ENCODE results near the gene GUCD1.

Gene GUCD1

GRCh38 chr22:24588381-24588756 lies 33.4 kb upstream of the GUCD1 start:
- no peak for DNase-seq (ENCODE audit: low read depth, low spot score)
- no peaks in the 10 kb centered on the region for H3K9me3 ChIP-seq (ENCODE audit: insufficient read depth, low read length)
- no peak overlapping the region for H3K4me3 ChIP-seq (ENCODE audit: insufficient read length, low read depth)
- H3K27me3 ChIP-seq (ENCODE audit: insufficient read depth, insufficient read length), result no peaks in the 10 kb centered on the region
- peaks cover 28% of the 10 kb centered on the region for H3K36me3 ChIP-seq (ENCODE audit: insufficient read depth, insufficient read length, low read length)
- no peak overlapping the region for H3K9ac ChIP-seq (ENCODE audit: insufficient read length, low read depth)
- H3K4me1 ChIP-seq (ENCODE audit: insufficient read depth, insufficient read length), result peaks cover 8% of the 10 kb centered on the region
- no peak for TF ChIP-seq SUZ12 (IDR thresholded peaks at IDR 0.05; ENCODE audit: extremely low read depth, insufficient read depth, insufficient read length)
- TF ChIP-seq YY1 (IDR thresholded peaks at IDR 0.05; ENCODE audit: insufficient read depth, insufficient read length), result no peak
- no peak for TF ChIP-seq ZNF274 (IDR thresholded peaks at IDR 0.05; ENCODE audit: low read depth, low read length)

GRCh38 chr22:24587948-24588347 lies 33.0 kb upstream of the GUCD1 start:
- Histone ChIP-seq H3K4me3 (ENCODE audit: insufficient read length, low read depth) (no peak overlapping the region), H3K36me3 (ENCODE audit: insufficient read depth, insufficient read length, low read length) (peaks cover 28% of the 10 kb centered on the region), H3K27me3 (ENCODE audit: insufficient read depth, insufficient read length) (no peaks in the 10 kb centered on the region), H3K4me1 (ENCODE audit: insufficient read depth, insufficient read length) (peaks cover 8% of the 10 kb centered on the region), H3K9ac (ENCODE audit: insufficient read length, low read depth) (no peak overlapping the region), H3K9me3 (ENCODE audit: insufficient read depth, low read length) (no peaks in the 10 kb centered on the region)
- TF ChIP-seq SUZ12 (IDR thresholded peaks at IDR 0.05; ENCODE audit: extremely low read depth, insufficient read depth, insufficient read length) (no peak), YY1 (IDR thresholded peaks at IDR 0.05; ENCODE audit: insufficient read depth, insufficient read length) (no peak), ZNF274 (IDR thresholded peaks at IDR 0.05; ENCODE audit: low read depth, low read length) (no peak)
- DNase-seq (ENCODE audit: low read depth, low spot score), result no peak

- Histone ChIP-seq H3K9me3 (ENCODE audit: insufficient read depth, low read length) (no peaks in the 10 kb centered on the region), H3K9ac (ENCODE audit: insufficient read length, low read depth) (no peak overlapping the region), H3K27me3 (ENCODE audit: insufficient read depth, insufficient read length) (no peaks in the 10 kb centered on the region), H3K36me3 (ENCODE audit: insufficient read depth, insufficient read length, low read length) (peaks cover 28% of the 10 kb centered on the region), H3K4me1 (ENCODE audit: insufficient read depth, insufficient read length) (peaks cover 8% of the 10 kb centered on the region), H3K4me3 (ENCODE audit: insufficient read length, low read depth) (no peak overlapping the region)
- TF ChIP-seq YY1 (IDR thresholded peaks at IDR 0.05; ENCODE audit: insufficient read depth, insufficient read length), result no peak
- no peak for TF ChIP-seq ZNF274 (IDR thresholded peaks at IDR 0.05; ENCODE audit: low read depth, low read length)
- no peak for DNase-seq (ENCODE audit: low read depth, low spot score)
Measured at GRCh38 chr22:24587251-24587650, 32.3 kb upstream of the GUCD1 start.

- DNase-seq (ENCODE audit: low read depth, low spot score), result no peak
- Histone ChIP-seq H3K36me3 (ENCODE audit: insufficient read depth, insufficient read length, low read length) (peaks cover 28% of the 10 kb centered on the region), H3K9me3 (ENCODE audit: insufficient read depth, low read length) (no peaks in the 10 kb centered on the region), H3K4me1 (ENCODE audit: insufficient read depth, insufficient read length) (peaks cover 5% of the 10 kb centered on the region), H3K4me3 (ENCODE audit: insufficient read length, low read depth) (no peak overlapping the region), H3K27me3 (ENCODE audit: insufficient read depth, insufficient read length) (no peaks in the 10 kb centered on the region), H3K9ac (ENCODE audit: insufficient read length, low read depth) (no peak overlapping the region)
- TF ChIP-seq YY1 (IDR thresholded peaks at IDR 0.05; ENCODE audit: insufficient read depth, insufficient read length), result no peak
- no peak for TF ChIP-seq SUZ12 (IDR thresholded peaks at IDR 0.05; ENCODE audit: extremely low read depth, insufficient read depth, insufficient read length)
- no peak for TF ChIP-seq ZNF274 (IDR thresholded peaks at IDR 0.05; ENCODE audit: low read depth, low read length)
Measured at GRCh38 chr22:24585927-24586546, 31.1 kb upstream of the GUCD1 start.

GRCh38 chr22:24585461-24585860 lies 30.5 kb upstream of the GUCD1 start:
- Histone ChIP-seq H3K9me3 (ENCODE audit: insufficient read depth, low read length) (no peaks in the 10 kb centered on the region), H3K36me3 (ENCODE audit: insufficient read depth, insufficient read length, low read length) (peaks cover 28% of the 10 kb centered on the region), H3K9ac (ENCODE audit: insufficient read length, low read depth) (no peak overlapping the region), H3K27me3 (ENCODE audit: insufficient read depth, insufficient read length) (no peaks in the 10 kb centered on the region), H3K4me3 (ENCODE audit: insufficient read length, low read depth) (no peak overlapping the region), H3K4me1 (ENCODE audit: insufficient read depth, insufficient read length) (peaks cover 5% of the 10 kb centered on the region)
- no peak for TF ChIP-seq SUZ12 (IDR thresholded peaks at IDR 0.05; ENCODE audit: extremely low read depth, insufficient read depth, insufficient read length)
- TF ChIP-seq YY1 (IDR thresholded peaks at IDR 0.05; ENCODE audit: insufficient read depth, insufficient read length), result no peak
- no peak for TF ChIP-seq ZNF274 (IDR thresholded peaks at IDR 0.05; ENCODE audit: low read depth, low read length)
- DNase-seq (ENCODE audit: low read depth, low spot score), result no peak

GRCh38 chr22:24584871-24585411 lies 30.0 kb upstream of the GUCD1 start:
- Histone ChIP-seq H3K9ac (ENCODE audit: insufficient read length, low read depth) (no peak overlapping the region), H3K27me3 (ENCODE audit: insufficient read depth, insufficient read length) (no peaks in the 10 kb centered on the region), H3K36me3 (ENCODE audit: insufficient read depth, insufficient read length, low read length) (peaks cover 28% of the 10 kb centered on the region), H3K4me3 (ENCODE audit: insufficient read length, low read depth) (no peak overlapping the region), H3K9me3 (ENCODE audit: insufficient read depth, low read length) (no peaks in the 10 kb centered on the region), H3K4me1 (ENCODE audit: insufficient read depth, insufficient read length) (peaks cover 5% of the 10 kb centered on the region)
- TF ChIP-seq ZNF274 (IDR thresholded peaks at IDR 0.05; ENCODE audit: low read depth, low read length) (no peak), SUZ12 (IDR thresholded peaks at IDR 0.05; ENCODE audit: extremely low read depth, insufficient read depth, insufficient read length) (no peak), YY1 (IDR thresholded peaks at IDR 0.05; ENCODE audit: insufficient read depth, insufficient read length) (no peak)
- DNase-seq (ENCODE audit: low read depth, low spot score), result no peak

- TF ChIP-seq YY1 (IDR thresholded peaks at IDR 0.05; ENCODE audit: insufficient read depth, insufficient read length) (no peak), ZNF274 (IDR thresholded peaks at IDR 0.05; ENCODE audit: low read depth, low read length) (no peak), SUZ12 (IDR thresholded peaks at IDR 0.05; ENCODE audit: extremely low read depth, insufficient read depth, insufficient read length) (no peak)
- H3K4me1 ChIP-seq (ENCODE audit: insufficient read depth, insufficient read length), result peaks cover 5% of the 10 kb centered on the region
- H3K27me3 ChIP-seq (ENCODE audit: insufficient read depth, insufficient read length), result no peaks in the 10 kb centered on the region
- H3K9ac ChIP-seq (ENCODE audit: insufficient read length, low read depth), result no peak overlapping the region
- H3K36me3 ChIP-seq (ENCODE audit: insufficient read depth, insufficient read length, low read length), result peaks cover 28% of the 10 kb centered on the region
- H3K4me3 ChIP-seq (ENCODE audit: insufficient read length, low read depth), result no peak overlapping the region
- no peaks in the 10 kb centered on the region for H3K9me3 ChIP-seq (ENCODE audit: insufficient read depth, low read length)
- no peak for DNase-seq (ENCODE audit: low read depth, low spot score)
Measured at GRCh38 chr22:24584166-24584790, 29.3 kb upstream of the GUCD1 start.
